Choroid plexus epithelial cell (primary cell): Measurements from ENCODE around the gene WDR81.

ENCODE experiments used
- DNase-seq: peaks from one replicate; pipeline ENCODE4 v3.0.0-alpha.2; 2010; ENCODE audit warnings: low read depth
- H3K4me3 ChIP-seq: 2 replicates; pipeline ENCODE4 v1.5.1; 2011; ENCODE audit warnings: low read depth, mild to moderate bottlenecking, control low read depth, low read length, moderate library complexity
- TF ChIP-seq, protein P1 (sequence below): conservative IDR thresholded peaks from 2 replicates; pipeline ENCODE4 v1.5.1; 2011; ENCODE audit warnings: low read depth, mild to moderate bottlenecking, control low read depth, inconsistent platforms, low read length, moderate library complexity

The WDR81 gene

DNA sequence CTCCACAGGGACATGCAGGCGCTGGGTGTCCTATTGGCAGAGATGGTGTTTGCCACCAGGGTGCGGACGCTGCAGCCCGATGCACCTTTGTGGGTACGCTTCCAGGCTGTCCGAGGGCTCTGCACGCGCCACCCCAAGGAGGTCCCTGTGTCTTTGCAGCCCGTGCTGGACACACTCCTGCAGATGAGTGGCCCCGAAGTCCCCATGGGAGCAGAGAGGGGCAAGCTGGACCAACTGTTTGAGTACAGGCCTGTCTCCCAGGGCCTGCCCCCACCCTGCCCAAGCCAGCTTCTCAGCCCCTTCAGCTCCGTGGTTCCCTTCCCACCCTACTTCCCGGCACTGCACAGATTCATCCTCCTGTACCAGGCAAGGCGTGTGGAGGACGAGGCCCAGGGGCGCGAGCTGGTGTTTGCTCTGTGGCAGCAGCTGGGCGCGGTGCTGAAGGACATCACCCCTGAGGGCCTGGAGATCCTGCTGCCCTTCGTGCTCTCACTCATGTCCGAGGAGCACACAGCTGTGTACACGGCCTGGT, 2.8 kb downstream of the WDR81 start:
- TF ChIP-seq, protein P1, sequence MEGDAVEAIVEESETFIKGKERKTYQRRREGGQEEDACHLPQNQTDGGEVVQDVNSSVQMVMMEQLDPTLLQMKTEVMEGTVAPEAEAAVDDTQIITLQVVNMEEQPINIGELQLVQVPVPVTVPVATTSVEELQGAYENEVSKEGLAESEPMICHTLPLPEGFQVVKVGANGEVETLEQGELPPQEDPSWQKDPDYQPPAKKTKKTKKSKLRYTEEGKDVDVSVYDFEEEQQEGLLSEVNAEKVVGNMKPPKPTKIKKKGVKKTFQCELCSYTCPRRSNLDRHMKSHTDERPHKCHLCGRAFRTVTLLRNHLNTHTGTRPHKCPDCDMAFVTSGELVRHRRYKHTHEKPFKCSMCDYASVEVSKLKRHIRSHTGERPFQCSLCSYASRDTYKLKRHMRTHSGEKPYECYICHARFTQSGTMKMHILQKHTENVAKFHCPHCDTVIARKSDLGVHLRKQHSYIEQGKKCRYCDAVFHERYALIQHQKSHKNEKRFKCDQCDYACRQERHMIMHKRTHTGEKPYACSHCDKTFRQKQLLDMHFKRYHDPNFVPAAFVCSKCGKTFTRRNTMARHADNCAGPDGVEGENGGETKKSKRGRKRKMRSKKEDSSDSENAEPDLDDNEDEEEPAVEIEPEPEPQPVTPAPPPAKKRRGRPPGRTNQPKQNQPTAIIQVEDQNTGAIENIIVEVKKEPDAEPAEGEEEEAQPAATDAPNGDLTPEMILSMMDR: no peak
- DNase-seq: no peak
- no peak overlapping the region for H3K4me3 ChIP-seq

DNA sequence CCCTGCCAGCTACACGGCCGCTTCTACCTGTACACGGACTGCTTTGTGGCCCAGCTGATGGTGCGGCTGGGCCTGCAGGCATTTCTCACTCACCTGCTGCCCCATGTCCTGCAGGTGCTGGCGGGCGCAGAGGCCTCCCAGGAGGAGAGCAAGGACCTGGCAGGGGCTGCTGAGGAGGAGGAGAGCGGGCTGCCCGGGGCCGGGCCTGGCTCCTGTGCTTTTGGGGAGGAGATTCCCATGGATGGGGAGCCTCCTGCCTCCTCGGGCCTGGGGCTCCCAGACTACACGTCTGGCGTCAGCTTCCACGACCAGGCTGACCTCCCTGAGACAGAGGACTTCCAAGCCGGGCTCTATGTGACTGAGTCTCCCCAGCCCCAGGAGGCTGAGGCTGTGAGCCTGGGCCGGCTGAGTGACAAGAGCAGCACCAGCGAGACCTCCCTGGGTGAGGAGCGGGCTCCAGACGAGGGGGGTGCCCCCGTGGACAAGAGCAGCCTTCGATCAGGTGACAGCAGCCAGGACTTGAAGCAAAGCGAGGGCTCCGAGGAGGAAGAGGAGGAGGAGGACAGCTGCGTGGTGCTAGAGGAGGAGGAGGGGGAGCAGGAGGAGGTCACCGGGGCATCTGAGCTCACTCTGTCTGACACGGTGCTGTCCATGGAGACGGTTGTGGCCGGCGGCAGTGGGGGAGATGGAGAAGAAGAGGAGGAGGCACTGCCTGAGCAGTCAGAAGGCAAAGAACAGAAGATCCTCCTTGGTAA, 3.5 kb downstream of the WDR81 start:
- no peak overlapping the region for H3K4me3 ChIP-seq
- TF ChIP-seq, protein P1: no peak
- no peak for DNase-seq

DNA sequence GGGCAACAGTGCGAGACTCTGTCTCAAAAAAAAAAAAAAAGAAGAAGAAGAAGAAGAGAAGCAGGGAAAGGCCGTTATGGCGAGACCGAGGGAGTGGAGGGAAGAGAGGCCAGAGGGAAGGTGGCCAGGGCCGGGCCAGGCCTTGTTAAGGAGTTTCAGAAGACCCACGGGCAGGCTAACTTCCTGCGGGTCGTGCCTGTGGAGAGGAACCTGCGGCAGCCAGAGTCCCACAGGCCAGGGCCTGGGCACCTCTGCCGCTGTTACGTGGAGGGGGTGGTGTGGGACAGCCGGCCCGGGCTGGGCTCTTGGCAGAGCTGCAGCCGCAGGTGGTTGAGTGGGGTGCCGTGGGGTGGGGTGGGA, 5.4 kb downstream of the WDR81 start:
- TF ChIP-seq, protein P1: no peak
- no peak for DNase-seq
- no peak overlapping the region for H3K4me3 ChIP-seq

DNA sequence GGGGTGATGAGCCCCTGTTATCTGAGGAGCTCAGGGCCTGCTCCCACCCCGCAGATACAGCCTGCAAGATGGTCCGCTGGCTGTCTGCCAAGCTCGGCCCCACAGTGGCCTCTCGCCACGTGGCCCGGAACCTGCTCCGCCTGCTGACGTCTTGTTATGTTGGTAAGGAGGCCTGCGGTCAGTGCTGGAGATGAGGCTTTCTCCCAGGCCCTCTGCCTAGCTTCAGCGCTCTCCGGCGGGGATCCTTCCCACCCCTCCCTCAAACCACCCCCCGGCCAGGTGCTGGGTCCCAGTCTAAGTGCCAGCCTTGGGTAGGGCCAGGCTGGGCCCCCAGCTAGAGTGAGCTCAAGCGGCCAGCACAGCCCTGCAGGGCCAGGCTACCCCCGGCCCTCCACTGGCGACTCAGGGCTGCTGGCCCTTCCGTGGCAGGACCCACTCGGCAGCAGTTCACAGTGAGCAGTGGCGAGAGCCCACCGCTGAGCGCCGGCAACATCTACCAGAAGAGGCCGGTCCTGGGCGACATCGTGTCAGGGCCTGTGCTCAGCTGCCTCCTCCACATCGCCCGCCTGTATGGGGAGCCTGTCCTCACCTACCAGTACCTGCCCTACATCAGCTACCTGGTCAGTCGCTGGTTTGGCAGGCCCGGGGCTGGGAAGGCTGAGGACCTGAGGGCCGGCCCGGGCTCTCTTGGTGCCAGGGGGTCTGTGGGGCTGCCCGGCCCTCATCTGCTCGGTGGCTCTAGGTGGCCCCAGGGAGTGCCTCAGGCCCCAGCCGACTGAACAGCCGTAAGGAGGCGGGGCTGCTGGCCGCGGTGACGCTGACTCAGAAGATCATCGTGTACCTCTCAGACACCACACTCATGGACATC, 6.1 kb downstream of the WDR81 start:
- peak; percentile 84 for DNase-seq
- no peak overlapping the region for H3K4me3 ChIP-seq
- TF ChIP-seq, protein P1: no peak

DNA sequence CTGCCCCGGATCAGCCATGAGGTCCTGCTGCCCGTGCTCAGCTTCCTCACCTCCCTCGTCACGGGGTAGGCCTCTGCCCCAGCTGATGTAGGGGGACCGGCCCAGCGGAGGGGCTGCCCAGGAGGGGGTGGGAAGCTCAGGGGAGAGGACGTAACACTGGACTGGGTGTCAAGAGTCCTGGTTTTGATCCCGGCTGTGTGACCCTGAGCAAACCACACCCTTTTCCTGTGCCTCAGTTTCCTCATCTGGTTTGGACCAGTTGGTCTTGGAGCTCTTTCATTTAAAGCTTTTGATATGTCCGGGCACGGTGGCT, 6.6 kb downstream of the WDR81 start:
- TF ChIP-seq, protein P1: no peak
- DNase-seq: no peak
- no peak overlapping the region for H3K4me3 ChIP-seq

DNA sequence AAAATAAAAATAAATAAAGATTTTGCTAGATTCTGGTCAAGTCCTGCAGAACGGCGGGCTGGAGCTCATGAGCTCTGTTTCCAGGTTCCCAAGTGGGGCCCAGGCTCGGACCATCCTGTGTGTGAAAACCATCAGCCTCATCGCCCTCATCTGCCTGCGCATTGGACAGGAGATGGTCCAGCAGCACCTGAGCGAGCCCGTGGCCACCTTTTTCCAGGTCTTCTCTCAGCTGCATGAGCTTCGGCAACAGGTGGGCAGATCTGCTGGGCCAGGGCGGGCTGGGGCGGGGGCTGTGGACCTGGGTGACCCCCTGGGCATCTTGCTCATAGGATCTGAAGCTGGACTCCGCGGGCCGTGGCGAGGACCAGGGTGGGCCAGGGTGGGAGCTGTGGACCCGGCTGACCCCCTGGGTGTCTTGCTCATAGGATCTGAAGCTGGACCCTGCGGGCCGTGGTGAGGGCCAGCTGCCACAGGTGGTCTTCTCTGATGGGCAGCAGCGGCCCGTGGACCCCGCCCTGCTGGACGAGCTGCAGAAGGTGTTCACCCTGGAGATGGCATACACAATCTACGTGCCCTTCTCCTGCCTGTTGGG, 7.8 kb downstream of the WDR81 start:
- no peak overlapping the region for H3K4me3 ChIP-seq
- TF ChIP-seq, protein P1: no peak
- DNase-seq: no peak
